GM06990 (cell line): ENCODE measurements around the gene RAMACL.

Source experiments
- DNase-seq: peaks from one replicate; pipeline ENCODE4 v3.0.0-alpha.2; 2011; ENCODE audit not compliant: insufficient read length; ENCODE audit errors: extremely low read depth
- H3K27me3 ChIP-seq: replicated peaks from 2 replicates; pipeline ENCODE4 v1.6.0; 2011; ENCODE audit warnings: low read length; ENCODE audit not compliant: control insufficient read depth, insufficient read depth
- H3K36me3 ChIP-seq: 2 replicates; pipeline ENCODE4 v1.5.1; 2011; ENCODE audit warnings: low read length; ENCODE audit not compliant: control insufficient read depth, insufficient read depth
- H3K4me3 ChIP-seq: replicated peaks from 2 replicates; pipeline ENCODE4 v1.5.1; 2011; ENCODE audit warnings: low read depth, mild to moderate bottlenecking, control low read depth, low read length
- TF ChIP-seq, protein P1 (sequence below): IDR thresholded peaks from 2 replicates; pipeline ENCODE4 v1.5.1; 2011; ENCODE audit warnings: low read length, control low read depth, mild to moderate bottlenecking, inconsistent platforms; ENCODE audit not compliant: insufficient read depth, poor library complexity, severe bottlenecking

Gene RAMACL

DNA sequence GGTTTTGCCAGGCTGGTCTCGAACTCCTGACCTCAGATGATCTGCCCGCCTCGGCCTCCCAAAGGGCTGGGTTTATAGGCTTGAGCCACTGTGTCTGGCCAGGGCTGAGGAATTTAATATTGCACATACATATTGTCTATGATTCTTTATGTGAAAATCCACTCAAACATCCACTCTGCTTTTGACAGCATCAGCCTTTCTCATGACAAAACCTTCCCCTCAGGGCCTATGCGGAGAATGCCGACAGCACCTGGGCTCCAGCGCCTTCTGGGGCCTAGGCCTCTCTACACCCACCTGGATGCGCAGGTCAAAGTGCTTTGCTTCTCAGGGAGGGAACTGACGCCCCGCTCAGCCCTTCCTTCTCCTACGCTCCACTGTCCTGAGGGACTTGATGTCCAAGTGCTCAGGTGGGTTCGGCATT is 5.4 kb downstream of the RAMACL start:
- DNase-seq: no peak
- no peaks in the 10 kb centered on the region for H3K36me3 ChIP-seq
- TF ChIP-seq, protein P1, sequence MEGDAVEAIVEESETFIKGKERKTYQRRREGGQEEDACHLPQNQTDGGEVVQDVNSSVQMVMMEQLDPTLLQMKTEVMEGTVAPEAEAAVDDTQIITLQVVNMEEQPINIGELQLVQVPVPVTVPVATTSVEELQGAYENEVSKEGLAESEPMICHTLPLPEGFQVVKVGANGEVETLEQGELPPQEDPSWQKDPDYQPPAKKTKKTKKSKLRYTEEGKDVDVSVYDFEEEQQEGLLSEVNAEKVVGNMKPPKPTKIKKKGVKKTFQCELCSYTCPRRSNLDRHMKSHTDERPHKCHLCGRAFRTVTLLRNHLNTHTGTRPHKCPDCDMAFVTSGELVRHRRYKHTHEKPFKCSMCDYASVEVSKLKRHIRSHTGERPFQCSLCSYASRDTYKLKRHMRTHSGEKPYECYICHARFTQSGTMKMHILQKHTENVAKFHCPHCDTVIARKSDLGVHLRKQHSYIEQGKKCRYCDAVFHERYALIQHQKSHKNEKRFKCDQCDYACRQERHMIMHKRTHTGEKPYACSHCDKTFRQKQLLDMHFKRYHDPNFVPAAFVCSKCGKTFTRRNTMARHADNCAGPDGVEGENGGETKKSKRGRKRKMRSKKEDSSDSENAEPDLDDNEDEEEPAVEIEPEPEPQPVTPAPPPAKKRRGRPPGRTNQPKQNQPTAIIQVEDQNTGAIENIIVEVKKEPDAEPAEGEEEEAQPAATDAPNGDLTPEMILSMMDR: no peak

DNA sequence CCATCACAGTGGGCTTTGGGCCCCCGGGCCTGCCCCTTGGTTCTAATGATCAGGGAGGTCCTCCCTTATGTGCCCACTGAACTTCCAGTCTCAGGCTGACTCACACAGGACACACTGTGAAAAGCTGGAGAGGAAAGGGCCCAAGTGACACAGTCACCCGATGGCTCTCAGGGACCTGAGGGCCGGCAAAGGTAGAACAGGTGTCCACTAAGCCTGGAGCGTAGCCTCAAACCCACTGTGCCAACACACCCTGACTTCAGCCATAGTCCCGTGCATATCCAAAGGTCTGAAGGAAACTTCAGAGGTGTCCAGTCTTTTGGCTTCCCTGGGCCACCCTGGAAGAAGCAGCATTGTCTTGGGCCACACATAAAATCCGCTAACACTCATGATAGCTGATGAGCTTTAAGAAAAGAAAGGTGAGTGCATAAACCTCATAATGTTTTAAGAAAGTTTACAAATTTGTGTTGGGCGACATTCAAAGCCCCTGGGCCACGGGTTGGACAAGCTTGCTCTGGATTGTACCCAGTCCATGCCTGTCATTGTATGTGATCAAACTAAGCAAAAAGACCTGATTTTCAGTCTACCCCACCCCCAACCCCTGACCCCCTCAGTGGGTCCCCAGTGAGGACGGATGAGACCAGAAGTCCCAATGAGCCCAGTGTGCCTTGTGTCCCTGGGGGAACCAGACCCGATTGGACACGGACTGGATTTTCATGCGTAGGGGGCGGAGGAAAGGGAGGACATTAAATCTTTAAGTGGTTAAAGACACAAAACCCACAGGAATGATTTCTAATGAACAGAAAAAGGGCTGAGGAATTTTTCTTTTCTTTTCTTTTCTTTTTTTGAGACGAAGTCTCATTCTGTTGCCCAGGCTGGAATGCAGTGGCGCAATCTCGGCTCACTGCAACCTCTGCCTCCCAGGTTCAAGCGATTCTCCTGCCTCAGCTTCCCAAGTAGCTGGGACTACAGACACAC is 6.1 kb downstream of the RAMACL start:
- Histone ChIP-seq H3K36me3 (no peaks in the 10 kb centered on the region), H3K27me3 (no peaks in the 10 kb centered on the region)
- no peak for DNase-seq

More for the DNA sequence above, 5.4 kb downstream of the RAMACL start:
- Histone ChIP-seq H3K4me3 (no peak overlapping the region), H3K27me3 (no peaks in the 10 kb centered on the region)

DNA sequence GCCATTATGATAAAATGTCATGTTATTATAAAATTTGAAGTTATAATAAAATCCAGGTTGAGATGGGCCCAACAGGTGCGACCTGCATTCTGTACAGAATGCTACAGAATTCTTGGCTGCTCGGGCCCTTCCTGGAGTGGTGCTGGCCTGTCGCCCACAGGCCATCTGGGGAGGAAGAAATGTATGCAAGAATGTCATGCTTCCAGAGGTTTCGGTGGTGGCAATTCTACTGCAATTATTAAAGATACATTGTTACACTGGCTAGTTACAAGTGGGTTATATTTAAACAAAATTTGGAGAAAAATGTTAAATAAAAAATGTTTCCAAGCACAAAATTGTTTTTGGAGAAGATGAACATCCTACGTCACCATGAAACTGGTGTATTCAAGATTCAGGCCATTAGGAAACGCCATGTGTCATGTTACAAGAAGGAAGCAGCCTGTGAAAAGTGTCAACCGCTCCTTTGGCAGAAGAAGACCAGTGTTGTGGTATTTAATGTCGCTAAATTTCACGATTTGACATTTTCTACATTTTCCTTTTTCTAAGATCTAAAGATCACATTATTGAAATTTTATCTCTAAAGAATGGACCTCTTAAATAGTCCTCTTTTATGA is 7.1 kb downstream of the RAMACL start:
- Histone ChIP-seq H3K27me3 (no peaks in the 10 kb centered on the region), H3K36me3 (no peaks in the 10 kb centered on the region), H3K4me3 (no peak overlapping the region)
- TF ChIP-seq, protein P1: no peak
- DNase-seq: no peak

More for the DNA sequence above, 6.1 kb downstream of the RAMACL start:
- TF ChIP-seq, protein P1: no peak
- H3K4me3 ChIP-seq: no peak overlapping the region

DNA sequence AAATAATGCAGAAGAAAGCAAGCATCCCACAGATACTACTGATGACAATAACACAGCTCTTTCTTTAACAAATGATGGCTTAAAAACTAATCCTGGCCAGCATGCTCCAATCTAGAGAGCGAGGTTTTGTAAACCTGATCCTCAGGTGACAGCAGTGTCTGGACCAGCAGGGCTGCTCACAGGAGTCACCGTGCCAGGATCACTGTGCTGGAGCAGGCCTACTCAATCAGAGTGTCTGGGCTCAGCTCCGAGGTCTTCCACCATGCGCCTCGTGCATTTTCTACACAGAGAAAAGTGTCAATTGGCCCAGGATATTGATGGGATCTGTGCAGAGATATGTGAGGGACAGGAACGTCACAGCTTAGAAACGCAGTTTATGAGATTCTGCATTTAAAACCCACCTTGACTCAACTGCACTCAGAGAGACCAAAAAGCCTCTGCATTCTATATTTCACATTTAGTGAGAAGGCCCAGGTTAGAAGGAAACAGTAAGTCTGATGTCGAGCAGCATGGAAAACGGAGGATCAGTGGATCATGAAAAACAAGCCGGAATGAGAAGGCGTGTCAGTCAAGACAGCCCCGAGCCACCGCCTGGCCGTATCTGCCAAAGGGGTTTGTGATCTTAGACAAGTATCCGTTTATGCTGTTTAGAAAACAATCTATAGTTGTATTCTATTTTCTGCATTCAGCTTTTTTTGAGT is 7.8 kb downstream of the RAMACL start:
- Histone ChIP-seq H3K36me3 (no peaks in the 10 kb centered on the region), H3K4me3 (no peak overlapping the region), H3K27me3 (no peaks in the 10 kb centered on the region)
- no peak for DNase-seq
- TF ChIP-seq, protein P1: no peak

DNA sequence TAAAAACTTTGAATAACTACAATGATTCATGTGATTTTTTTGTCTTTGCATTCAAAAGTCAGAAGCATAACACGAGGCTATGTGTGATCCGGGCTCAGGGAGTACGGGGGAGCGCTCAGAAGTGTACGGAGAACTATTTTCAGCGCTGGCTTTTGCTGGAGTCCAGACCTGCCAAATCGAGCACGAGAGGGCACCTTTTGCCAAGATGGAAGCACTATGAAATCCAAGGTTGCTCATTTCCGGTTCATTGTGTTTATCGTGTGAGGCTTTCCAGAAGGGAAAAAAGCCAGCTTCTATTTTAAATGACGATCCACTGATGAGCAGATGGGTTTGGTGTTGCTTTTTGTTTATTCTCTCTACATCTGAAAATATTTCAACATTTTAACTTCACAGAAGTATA is 11.3 kb downstream of the RAMACL start:
- DNase-seq: no peak
- TF ChIP-seq, protein P1: no peak
- Histone ChIP-seq H3K36me3 (no peaks in the 10 kb centered on the region), H3K4me3 (no peak overlapping the region), H3K27me3 (no peaks in the 10 kb centered on the region)
